Parathyroid adenoma (tissue), 2 donors: ENCODE results near the gene CFP.

Source experiments
- H2AFZ ChIP-seq: fragments of 300-600 bp; sonication (generic); one replicate; pipeline ENCODE4 v1.7.0; 2017; ENCODE audit warnings: antibody characterized with exemption, mild to moderate bottlenecking
- H3K27ac ChIP-seq: fragments of 300-600 bp; sonication (generic); one replicate; pipeline ENCODE4 v1.7.0; 2017
- H3K27me3 ChIP-seq: fragments of 300-600 bp; sonication (generic); one replicate; pipeline ENCODE4 v1.7.0; 2017; ENCODE audit warnings: low read length; ENCODE audit not compliant: control insufficient read depth, insufficient read depth
- H3K36me3 ChIP-seq: fragments of 300-600 bp; sonication (generic); one replicate; pipeline ENCODE4 v1.7.0; 2017; ENCODE audit warnings: low read length; ENCODE audit not compliant: control insufficient read depth, insufficient read depth
- H3K4me1 ChIP-seq: fragments of 300-600 bp; sonication (generic); one replicate; pipeline ENCODE4 v1.7.0; 2017; ENCODE audit warnings: control low read depth
- H3K4me2 ChIP-seq: fragments of 300-600 bp; sonication (generic); one replicate; pipeline ENCODE4 v1.7.0; 2017; ENCODE audit warnings: low read length
- H3K4me3 ChIP-seq: fragments of 300-600 bp; sonication (generic); one replicate; pipeline ENCODE4 v1.7.0; 2017; ENCODE audit warnings: low read depth, low read length
- H3K79me2 ChIP-seq: fragments of 300-600 bp; sonication (generic); one replicate; pipeline ENCODE4 v1.7.0; 2017; ENCODE audit warnings: control low read depth
- H3K9ac ChIP-seq: fragments of 300-600 bp; sonication (generic); one replicate; pipeline ENCODE4 v1.7.0; 2017; ENCODE audit warnings: mild to moderate bottlenecking
- H3K9me3 ChIP-seq: fragments of 300-600 bp; sonication (generic); one replicate; pipeline ENCODE4 v1.7.0; 2017; ENCODE audit warnings: low read length; ENCODE audit not compliant: control insufficient read depth
- CTCF ChIP-seq: fragments of 300-600 bp; sonication (generic); IDR thresholded peaks from one replicate; pipeline ENCODE4 v1.7.0; 2017; ENCODE audit warnings: antibody characterized with exemption, mild to moderate bottlenecking
- donor health status: primary hyperparathyroidism.

CFP gene

GRCh38 chrX:47597222-47597621 lies 32.5 kb downstream of the CFP start:
- no peaks in the 10 kb centered on the region for H3K9me3 ChIP-seq
- no peak overlapping the region for H3K27ac ChIP-seq
- no peaks in the 10 kb centered on the region for H3K79me2 ChIP-seq
- no peaks in the 10 kb centered on the region for H3K27me3 ChIP-seq
- H2AFZ ChIP-seq = no peak overlapping the region
- no peaks in the 10 kb centered on the region for H3K36me3 ChIP-seq
- no peak overlapping the region for H3K4me2 ChIP-seq
- H3K9ac ChIP-seq = no peak overlapping the region
- no peak overlapping the region for H3K4me3 ChIP-seq
- TF ChIP-seq CTCF = no peak
- H3K4me1 ChIP-seq = no peaks in the 10 kb centered on the region

- H3K9ac ChIP-seq = no peak overlapping the region
- no peak overlapping the region for H3K4me2 ChIP-seq
- H3K4me3 ChIP-seq = no peak overlapping the region
- TF ChIP-seq CTCF = no peak
- no peak overlapping the region for H2AFZ ChIP-seq
- H3K4me1 ChIP-seq = no peaks in the 10 kb centered on the region
- no peaks in the 10 kb centered on the region for H3K36me3 ChIP-seq
- H3K27me3 ChIP-seq = no peaks in the 10 kb centered on the region
- H3K27ac ChIP-seq = no peak overlapping the region
- no peaks in the 10 kb centered on the region for H3K79me2 ChIP-seq
- no peaks in the 10 kb centered on the region for H3K9me3 ChIP-seq
Measured at GRCh38 chrX:47596256-47596655, 33.5 kb downstream of the CFP start.

GRCh38 chrX:47595716-47596251 lies 33.9 kb downstream of the CFP start:
- Histone ChIP-seq H3K4me3 (no peak overlapping the region), H3K36me3 (no peaks in the 10 kb centered on the region), H3K27ac (peak overlapping the region; percentile 39), H3K9ac (no peak overlapping the region), H3K27me3 (no peaks in the 10 kb centered on the region), H3K4me1 (no peaks in the 10 kb centered on the region), H2AFZ (no peak overlapping the region), H3K79me2 (no peaks in the 10 kb centered on the region), H3K9me3 (no peaks in the 10 kb centered on the region), H3K4me2 (no peak overlapping the region)
- TF ChIP-seq CTCF = no peak

- H3K4me2 ChIP-seq = no peak overlapping the region
- H2AFZ ChIP-seq = no peak overlapping the region
- no peaks in the 10 kb centered on the region for H3K4me1 ChIP-seq
- no peak for TF ChIP-seq CTCF
- H3K36me3 ChIP-seq = no peaks in the 10 kb centered on the region
- no peak overlapping the region for H3K27ac ChIP-seq
- no peaks in the 10 kb centered on the region for H3K27me3 ChIP-seq
- H3K79me2 ChIP-seq = no peaks in the 10 kb centered on the region
- no peaks in the 10 kb centered on the region for H3K9me3 ChIP-seq
- no peak overlapping the region for H3K9ac ChIP-seq
- H3K4me3 ChIP-seq = no peak overlapping the region
Measured at GRCh38 chrX:47593522-47593921, 36.2 kb downstream of the CFP start.

GRCh38 chrX:47590984-47591383 lies 38.7 kb downstream of the CFP start:
- no peak for TF ChIP-seq CTCF
- no peaks in the 10 kb centered on the region for H3K36me3 ChIP-seq
- no peaks in the 10 kb centered on the region for H3K4me1 ChIP-seq
- H3K4me2 ChIP-seq = no peak overlapping the region
- no peaks in the 10 kb centered on the region for H3K27me3 ChIP-seq
- no peak overlapping the region for H3K27ac ChIP-seq
- no peaks in the 10 kb centered on the region for H3K9me3 ChIP-seq
- no peak overlapping the region for H3K4me3 ChIP-seq
- no peak overlapping the region for H2AFZ ChIP-seq
- no peak overlapping the region for H3K9ac ChIP-seq
- H3K79me2 ChIP-seq = no peaks in the 10 kb centered on the region
